Neural progenitor cell (in vitro differentiated cells): ENCODE measurements around the gene RACGAP1. TPM values are rescaled to one million over a fixed set of nuclear protein-coding genes. Genes with fewer than 3 reads are reported as not detected.

Experiments
- DNase-seq: peaks from one replicate; pipeline ENCODE4 v3.0.0-alpha.2; 2016; ENCODE audit warnings: low spot score
- H2AFZ ChIP-seq: fragments of 200-600 bp; sonication (generic); replicated peaks from 2 replicates; pipeline ENCODE4 v1.6.1; 2016; ENCODE audit warnings: antibody characterized with exemption
- H3F3A ChIP-seq: fragments of 200-600 bp; sonication (generic); 2 replicates; pipeline ENCODE4 v1.6.1; 2016; ENCODE audit warnings: antibody characterized with exemption, low read depth
- H3K27ac ChIP-seq: fragments of 200-600 bp; sonication (generic); 2 replicates; pipeline ENCODE4 v1.5.1; 2016; ENCODE audit warnings: mild to moderate bottlenecking
- H3K27me3 ChIP-seq: fragments of 200-600 bp; sonication (generic); 2 replicates; pipeline ENCODE4 v1.6.1; 2016; ENCODE audit warnings: mild to moderate bottlenecking, moderate library complexity
- H3K36me3 ChIP-seq: fragments of 200-600 bp; sonication (generic); 2 replicates; pipeline ENCODE4 v1.5.1; 2016
- H3K4me1 ChIP-seq: fragments of 200-600 bp; sonication (generic); 2 replicates; pipeline ENCODE4 v1.6.1; 2016; ENCODE audit warnings: mixed run types
- H3K4me2 ChIP-seq: fragments of 200-600 bp; sonication (generic); 2 replicates; pipeline ENCODE4 v1.6.1; 2016
- H3K4me3 ChIP-seq: fragments of 200-600 bp; sonication (generic); 2 replicates; pipeline ENCODE4 v1.5.1; 2016
- H3K79me2 ChIP-seq: fragments of 200-600 bp; sonication (generic); 2 replicates; pipeline ENCODE4 v1.6.1; 2016; ENCODE audit warnings: low read depth
- H3K9ac ChIP-seq: fragments of 200-600 bp; sonication (generic); 2 replicates; pipeline ENCODE4 v1.6.1; 2016
- H3K9me3 ChIP-seq: fragments of 200-600 bp; sonication (generic); 2 replicates; pipeline ENCODE4 v1.5.1; 2016; ENCODE audit warnings: low read depth
- H4K20me1 ChIP-seq: fragments of 200-600 bp; sonication (generic); 2 replicates; pipeline ENCODE4 v1.6.1; 2016; ENCODE audit warnings: low read depth
- H3K27ac Mint-ChIP-seq: 3 replicates; pipeline ENCODE4 v1.8.0; 2021; ENCODE audit warnings: mixed read lengths
- H3K27me3 Mint-ChIP-seq: 2 replicates; pipeline ENCODE4 v1.8.0; 2022; ENCODE audit warnings: low read depth, mild to moderate bottlenecking, inconsistent platforms, moderate library complexity, mixed read lengths; ENCODE audit not compliant: insufficient read depth
- H3K36me3 Mint-ChIP-seq: 3 replicates; pipeline ENCODE4 v1.8.0; 2021; ENCODE audit warnings: mixed read lengths
- H3K4me1 Mint-ChIP-seq: 3 replicates; pipeline ENCODE4 v1.8.0; 2021; ENCODE audit warnings: mixed read lengths
- H3K4me3 Mint-ChIP-seq: 3 replicates; pipeline ENCODE4 v1.8.0; 2021; ENCODE audit warnings: mild to moderate bottlenecking, moderate library complexity, mixed read lengths
- H3K9me3 Mint-ChIP-seq: 3 replicates; pipeline ENCODE4 v1.8.0; 2020; ENCODE audit warnings: mixed read lengths
- EZH2 ChIP-seq: fragments of 200-600 bp; sonication (generic); IDR thresholded peaks from 2 replicates; pipeline ENCODE4 v1.6.1; 2017; ENCODE audit warnings: antibody characterized with exemption, mild to moderate bottlenecking, moderate library complexity
- EZH2phosphoT487 ChIP-seq: fragments of 200-600 bp; sonication (generic); IDR thresholded peaks from 2 replicates; pipeline ENCODE4 v1.6.1; 2017; ENCODE audit warnings: antibody characterized with exemption
- total RNA-seq: library from RNA; depleted of rRNA; stranded (reverse); fragments of >200 nt; gene quantifications from 2 replicates; pipeline ENCODE4 v1.2.3, GENCODE V29; 2015; ENCODE audit warnings: low replicate concordance
- TF ChIP-seq, protein P1 (sequence below): fragments of 200-600 bp; sonication (generic); IDR thresholded peaks from 2 replicates; pipeline ENCODE4 v1.5.1; 2017; ENCODE audit warnings: antibody characterized with exemption, mild to moderate bottlenecking

RACGAP1 gene
- total RNA-seq, 1 donor from 2014 or later = 149 TPM

DNA sequence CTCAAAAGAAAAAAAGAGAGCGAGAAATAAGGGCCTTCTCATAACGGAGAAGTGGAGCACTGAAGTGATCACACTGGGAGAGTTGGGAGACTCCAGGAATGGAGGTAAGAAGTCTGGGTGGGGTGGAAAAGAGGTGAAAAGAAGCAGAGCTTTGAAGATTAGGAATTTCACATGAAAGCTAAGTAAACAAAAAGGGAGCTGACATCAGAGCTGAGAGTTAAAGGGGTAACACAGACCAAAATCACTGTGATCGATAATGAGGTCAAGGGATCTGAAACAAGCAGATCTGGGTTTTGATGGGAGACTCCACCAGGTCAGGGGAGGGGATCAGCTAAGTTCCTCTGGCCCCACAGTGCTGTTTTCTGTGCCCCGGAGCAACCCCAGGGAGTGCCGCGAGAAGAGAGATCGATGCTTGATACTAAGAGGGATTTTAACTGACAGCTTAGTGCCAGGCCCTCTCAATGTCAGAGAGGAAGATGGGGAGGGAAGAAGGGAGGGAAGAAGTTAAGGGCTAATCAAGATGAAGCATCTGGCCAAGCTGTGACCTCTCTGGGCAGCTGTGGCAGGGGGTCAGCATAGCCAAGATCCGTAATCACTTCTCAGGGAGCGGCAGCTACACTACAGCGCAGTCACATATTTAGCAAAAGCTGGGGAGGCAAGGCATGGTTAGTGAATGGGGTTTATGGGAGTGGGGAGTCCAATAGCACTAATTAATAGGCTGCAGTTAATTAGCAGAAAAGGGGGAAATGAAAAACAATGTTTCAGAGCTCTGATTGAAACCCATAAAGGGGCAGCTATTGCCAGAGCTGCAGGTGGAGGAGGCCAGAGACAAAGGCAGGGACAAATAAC lies 44.6 kb downstream of the RACGAP1 start:
- peaks cover 42% of the 10 kb centered on the region for H3K4me1 ChIP-seq
- no peaks in the 10 kb centered on the region for H3K79me2 ChIP-seq
- H3K4me3 ChIP-seq = no peak overlapping the region
- peaks cover 33% of the 10 kb centered on the region for H3F3A ChIP-seq
- H2AFZ ChIP-seq = no peak overlapping the region
- no peak overlapping the region for H3K9ac ChIP-seq
- peaks cover 58% of the 10 kb centered on the region for H3K4me1 Mint-ChIP-seq
- no peaks in the 10 kb centered on the region for H3K9me3 ChIP-seq
- TF ChIP-seq EZH2 = no peak
- TF ChIP-seq, protein P1, sequence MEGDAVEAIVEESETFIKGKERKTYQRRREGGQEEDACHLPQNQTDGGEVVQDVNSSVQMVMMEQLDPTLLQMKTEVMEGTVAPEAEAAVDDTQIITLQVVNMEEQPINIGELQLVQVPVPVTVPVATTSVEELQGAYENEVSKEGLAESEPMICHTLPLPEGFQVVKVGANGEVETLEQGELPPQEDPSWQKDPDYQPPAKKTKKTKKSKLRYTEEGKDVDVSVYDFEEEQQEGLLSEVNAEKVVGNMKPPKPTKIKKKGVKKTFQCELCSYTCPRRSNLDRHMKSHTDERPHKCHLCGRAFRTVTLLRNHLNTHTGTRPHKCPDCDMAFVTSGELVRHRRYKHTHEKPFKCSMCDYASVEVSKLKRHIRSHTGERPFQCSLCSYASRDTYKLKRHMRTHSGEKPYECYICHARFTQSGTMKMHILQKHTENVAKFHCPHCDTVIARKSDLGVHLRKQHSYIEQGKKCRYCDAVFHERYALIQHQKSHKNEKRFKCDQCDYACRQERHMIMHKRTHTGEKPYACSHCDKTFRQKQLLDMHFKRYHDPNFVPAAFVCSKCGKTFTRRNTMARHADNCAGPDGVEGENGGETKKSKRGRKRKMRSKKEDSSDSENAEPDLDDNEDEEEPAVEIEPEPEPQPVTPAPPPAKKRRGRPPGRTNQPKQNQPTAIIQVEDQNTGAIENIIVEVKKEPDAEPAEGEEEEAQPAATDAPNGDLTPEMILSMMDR = no peak
- TF ChIP-seq EZH2phosphoT487 = no peak
- H3K36me3 ChIP-seq = no peaks in the 10 kb centered on the region
- H3K27ac Mint-ChIP-seq = peak overlapping the region; percentile 69
- H3K36me3 Mint-ChIP-seq = no peaks in the 10 kb centered on the region
- peaks cover 22% of the 10 kb centered on the region for H4K20me1 ChIP-seq
- H3K27me3 Mint-ChIP-seq = peaks cover 9% of the 10 kb centered on the region
- no peaks in the 10 kb centered on the region for H3K27me3 ChIP-seq
- DNase-seq = peak; percentile 41
- H3K27ac ChIP-seq = no peak overlapping the region
- H3K9me3 Mint-ChIP-seq = no peaks in the 10 kb centered on the region
- no peak overlapping the region for H3K4me3 Mint-ChIP-seq
- H3K4me2 ChIP-seq = peak overlapping the region; percentile 52

DNA sequence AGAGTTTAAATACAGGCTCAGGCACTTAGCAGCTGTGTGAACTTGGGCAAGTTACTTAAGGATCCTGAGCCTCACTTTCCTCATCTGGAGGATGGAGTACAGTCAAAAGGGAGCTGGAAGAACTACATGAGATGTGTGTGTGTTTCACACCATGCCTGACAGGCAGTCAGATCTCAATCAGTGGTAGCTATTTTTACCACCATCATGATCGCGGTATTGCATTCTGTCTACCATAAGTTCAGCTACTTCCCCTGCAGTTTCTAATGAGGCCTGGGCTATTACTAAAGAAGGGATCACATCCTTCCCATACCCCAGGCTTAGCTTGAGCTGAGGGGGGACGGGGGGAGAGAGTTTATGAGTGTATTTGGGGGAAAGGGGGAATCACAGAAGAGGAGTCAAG lies 45.5 kb downstream of the RACGAP1 start:
- H3K4me3 Mint-ChIP-seq = no peak overlapping the region
- no peak overlapping the region for H3K4me2 ChIP-seq
- peaks cover 53% of the 10 kb centered on the region for H3K4me1 Mint-ChIP-seq
- no peak for TF ChIP-seq EZH2
- no peak for TF ChIP-seq EZH2phosphoT487
- TF ChIP-seq, protein P1 = no peak
- no peaks in the 10 kb centered on the region for H3K36me3 ChIP-seq
- DNase-seq = no peak
- no peak overlapping the region for H2AFZ ChIP-seq
- H3K9me3 ChIP-seq = no peaks in the 10 kb centered on the region
- peaks cover 37% of the 10 kb centered on the region for H3K4me1 ChIP-seq
- peaks cover 26% of the 10 kb centered on the region for H3F3A ChIP-seq
- no peaks in the 10 kb centered on the region for H3K36me3 Mint-ChIP-seq
- no peaks in the 10 kb centered on the region for H3K27me3 ChIP-seq
- no peak overlapping the region for H3K9ac ChIP-seq
- no peaks in the 10 kb centered on the region for H3K79me2 ChIP-seq
- no peaks in the 10 kb centered on the region for H3K9me3 Mint-ChIP-seq
- H3K27me3 Mint-ChIP-seq = peaks cover 10% of the 10 kb centered on the region
- H3K27ac ChIP-seq = no peak overlapping the region
- H3K27ac Mint-ChIP-seq = no peak overlapping the region
- no peak overlapping the region for H3K4me3 ChIP-seq
- H4K20me1 ChIP-seq = peaks cover 18% of the 10 kb centered on the region

DNA sequence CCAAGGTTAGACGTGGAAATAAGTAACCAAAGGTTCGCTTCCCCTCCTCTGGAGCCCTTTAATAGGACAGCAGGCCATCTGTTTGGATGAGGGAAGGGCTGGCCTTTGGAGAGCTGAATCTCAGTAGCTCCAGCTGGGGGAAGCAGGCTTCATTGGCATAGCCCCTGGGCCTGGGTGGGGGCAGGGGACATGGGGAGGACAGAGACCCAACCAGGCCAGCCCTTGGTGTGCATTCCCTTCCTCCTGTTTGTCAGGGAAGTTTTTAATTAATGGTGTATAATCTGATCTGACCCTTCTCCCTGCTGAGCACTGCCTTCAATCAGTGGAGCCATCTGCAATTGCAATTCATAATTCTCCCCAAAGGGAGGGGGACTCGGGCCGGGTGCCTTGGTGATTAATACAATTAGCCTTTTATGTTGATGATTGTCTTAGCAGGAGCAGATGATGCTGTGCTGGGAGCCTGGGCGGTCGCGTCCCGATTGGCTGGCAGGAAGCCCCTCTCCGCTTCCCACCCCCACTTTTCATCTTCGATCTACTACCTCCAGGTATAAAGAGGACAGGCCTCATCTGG lies 46.2 kb downstream of the RACGAP1 start:
- peak overlapping the region; percentile 44 for H3K4me3 Mint-ChIP-seq
- no peak for TF ChIP-seq EZH2phosphoT487
- TF ChIP-seq, protein P1 = no peak
- TF ChIP-seq EZH2 = no peak
- H3K9ac ChIP-seq = no peak overlapping the region

More for the DNA sequence above, 46.2 kb downstream of the RACGAP1 start:
- H3K27ac Mint-ChIP-seq = peak overlapping the region; percentile 9
- Histone ChIP-seq H3K4me2 (no peak overlapping the region), H4K20me1 (peaks cover 12% of the 10 kb centered on the region), H3K4me3 (no peak overlapping the region), H3K36me3 (no peaks in the 10 kb centered on the region), H3K9me3 (no peaks in the 10 kb centered on the region), H3K27me3 (no peaks in the 10 kb centered on the region), H3F3A (peaks cover 19% of the 10 kb centered on the region), H3K4me1 (peaks cover 32% of the 10 kb centered on the region), H2AFZ (no peak overlapping the region), H3K27ac (no peak overlapping the region), H3K79me2 (no peaks in the 10 kb centered on the region)
- H3K4me1 Mint-ChIP-seq = peaks cover 47% of the 10 kb centered on the region
- no peak for DNase-seq
- peaks cover 11% of the 10 kb centered on the region for H3K27me3 Mint-ChIP-seq
- H3K9me3 Mint-ChIP-seq = no peaks in the 10 kb centered on the region
- H3K36me3 Mint-ChIP-seq = no peaks in the 10 kb centered on the region
